Heart left ventricle (tissue), 16 donors: ENCODE measurements around the gene FBXO9. TPM values are rescaled to one million over a fixed set of nuclear protein-coding genes. Genes with fewer than 3 reads are reported as not detected.

Experiments
- ATAC-seq, 4 donors: fragments of 200-7000 bp; cut with Tn5 transposase; one replicate each; pipeline ENCODE4 v1.9.1; 2020 to 2022; ENCODE audit warnings: moderate library complexity in 4 of 4, mild to moderate bottlenecking in 3 of 4, moderate number of reproducible peaks in 1 of 4
- DNase-seq, 5 donors: peaks; one replicate each; pipeline ENCODE4 v3.0.0-alpha.2; 2020
- H3K27ac ChIP-seq, 12 donors: fragments of 200-600 bp; sonication (generic) in 4 of 12; one replicate each; pipeline versions ENCODE4 v1.5.0 to v1.8.0; 2016 to 2022; ENCODE audit warnings: mild to moderate bottlenecking in 2 of 12
- H3K27me3 ChIP-seq, 9 donors: fragments of 200-600 bp; sonication (generic) in 2 of 9; one replicate each; pipeline versions ENCODE4 v1.5.1 to v1.8.0; 2016 to 2022; ENCODE audit warnings: mild to moderate bottlenecking in 3 of 9
- H3K36me3 ChIP-seq, 9 donors: fragments of 200-600 bp; sonication (generic) in 2 of 9; one replicate each; pipeline versions ENCODE4 v1.5.0 to v1.8.0; 2018 to 2022; ENCODE audit warnings: mild to moderate bottlenecking in 2 of 9
- H3K4me1 ChIP-seq, 12 donors: fragments of 200-600 bp; sonication (generic) in 4 of 12; one replicate each; pipeline versions ENCODE4 v1.5.0 to v1.8.0; 2016 to 2022; ENCODE audit warnings: mild to moderate bottlenecking in 3 of 12
- H3K4me3 ChIP-seq, 12 donors: fragments of 200-600 bp; sonication (generic) in 4 of 12; one replicate each; pipeline versions ENCODE4 v1.5.0 to v1.8.0; 2017 to 2022; ENCODE audit warnings: mild to moderate bottlenecking in 9 of 12, moderate library complexity in 4 of 12
- H3K9me3 ChIP-seq, 12 donors: fragments of 200-600 bp; sonication (generic) in 4 of 12; one replicate each; pipeline versions ENCODE4 v1.5.0 to v1.8.0; 2016 to 2022; ENCODE audit warnings: mild to moderate bottlenecking in 1 of 12
- CTCF ChIP-seq, 12 donors: fragments of 200-600 bp; sonication (generic) in 4 of 12; IDR thresholded peaks; one replicate each; pipeline versions ENCODE4 v1.5.0 to v1.8.0; 2018 to 2022; ENCODE audit warnings: antibody characterized with exemption in 12 of 12, mild to moderate bottlenecking in 5 of 12
- POLR2A ChIP-seq, 2 donors: fragments of 450-650 bp; IDR thresholded peaks; one replicate each; pipeline ENCODE4 v1.6.1; 2017; ENCODE audit warnings: antibody characterized with exemption in 2 of 2, mild to moderate bottlenecking in 2 of 2, moderate library complexity in 2 of 2
- WGBS, 4 donors: extraction: QIAGEN DNeasy Blood & Tissue Kit in 2 of 4; methylation state at CpG; one replicate each; pipeline versions ENCODE4 v1.1.5 to v1.1.7; 2013 to 2018; 5-methylcytosine and 5-hydroxymethylcytosine counted together
- intact Hi-C, 10 donors: fragments of 100-400 bp; cut with DNase I; formaldehyde crosslinking; loops; one replicate each; pipeline versions ENCODE4 v1.11.1 to v1.14.2; 2022
- polyA plus RNA-seq, 2 donors: library from polyadenylated mRNA; stranded (reverse); fragments of 200-250 nt; gene quantifications; one replicate each; pipeline ENCODE4 v1.2.3, GENCODE V29; 2013
- total RNA-seq, 9 donors: library from RNA; depleted of rRNA in 2 of 9; stranded (reverse); fragments of >200 nt in 2 of 9; fragmentation: NEBNext Ultra II Directional in 3 of 9; extraction: Animal tissue kit (Norgen Biotek cat#: 25700) in 3 of 9; gene quantifications; one replicate each; pipeline versions ENCODE4 v1.1.0 to v1.2.4, GENCODE V29; 2016 to 2023
- donor health status: ischemic (EF 13 %, LVEDD 7.1; RV severe dilation, severe dysfunction).
- donor health status: healthy with polysubstance abuse.
- donor health status: DM: no; HTN: yes; CAD: no.
- donor health status: DM: no; HTN: no; CAD: no.
- donor health status: ischemic (EF 25% LVEDD 6.9; RV normal size, moderate dysfunction).
- donor health status: ischemic (EF 25% LVEDD 5.7; RV mildly dilated, moderate dysfunction).
- donor health status: healthy.
- donor health status: DM: yes; HTN: yes; CAD: no.
- donor health status: ischemic (EF 35%, LVEDD 5.7; RV mildly dilated, moderate dysfunction).
- donor health status: nonischemic (EF 11% LVEDD 7.7; RV severe dilation, severe dysfunction).
- donor health status: DM: yes; HTN: yes; CAD: no.
- donor health status: PGD.
- donor health status: ischemic (EF 29% LVEDD 5.4; RV normal size, mild dysfunction).
- donor health status: nonischemic (EF 23%, LVEDD 6.1; RV moderate dilation, normal function).

Gene FBXO9
- total and polyA plus RNA-seq, 11 donors, result 9.0 to 98.9 (median 69.7) TPM

DNA sequence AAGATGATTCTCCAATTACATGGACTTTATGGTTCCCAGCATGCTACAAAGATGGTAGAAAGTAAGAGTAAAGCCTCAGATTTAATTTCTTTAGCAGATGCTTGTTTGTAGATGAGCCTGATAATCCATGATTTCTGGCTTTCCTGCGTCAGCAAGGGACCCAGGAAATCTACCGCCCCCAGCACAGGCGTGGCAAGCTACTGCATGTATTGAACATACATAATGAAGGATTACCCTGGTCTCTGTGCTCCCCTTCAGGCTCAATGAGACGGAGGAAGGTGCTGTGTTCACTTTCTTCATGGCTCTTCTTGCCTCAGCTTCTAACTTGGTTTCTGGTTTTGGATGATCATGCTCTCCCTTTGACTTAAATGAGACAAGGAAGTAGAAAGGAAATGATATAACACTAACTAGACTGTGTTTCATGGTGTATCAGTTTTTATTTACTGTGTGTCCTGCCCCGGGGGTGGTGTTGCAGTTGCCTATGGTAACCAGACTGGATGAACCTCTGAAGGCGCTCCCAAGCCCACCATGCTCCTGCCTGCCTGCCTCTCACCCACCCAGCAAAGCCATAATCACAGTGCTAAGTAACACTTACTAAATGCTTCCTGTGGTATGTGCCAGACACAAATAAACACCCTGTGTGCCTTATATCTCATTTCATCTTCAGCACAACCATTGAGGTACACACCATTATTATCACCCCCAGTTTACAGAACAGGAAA, 65.5 kb downstream of the FBXO9 start:
- Histone ChIP-seq H3K27me3 (peaks cover 0 to 6% (median 0%) of the 10 kb centered on the region in 9 donors), H3K27ac (no peak overlapping the region), H3K9me3 (no peaks in the 10 kb centered on the region), H3K4me1 (no peaks in the 10 kb centered on the region), H3K36me3 (no peaks in the 10 kb centered on the region), H3K4me3 (no peak overlapping the region)
- DNase-seq (no peak), ATAC-seq (no peak)
- TF ChIP-seq CTCF (IDR thresholded peaks at IDR 0.05) (no peak), POLR2A (IDR thresholded peaks at IDR 0.05) (no peak)
- WGBS, 4 donors, result 78 to 85% (median 79%) methylated on average over 6 of the region's 6 CpGs
- intact Hi-C loops, result no loop called here

DNA sequence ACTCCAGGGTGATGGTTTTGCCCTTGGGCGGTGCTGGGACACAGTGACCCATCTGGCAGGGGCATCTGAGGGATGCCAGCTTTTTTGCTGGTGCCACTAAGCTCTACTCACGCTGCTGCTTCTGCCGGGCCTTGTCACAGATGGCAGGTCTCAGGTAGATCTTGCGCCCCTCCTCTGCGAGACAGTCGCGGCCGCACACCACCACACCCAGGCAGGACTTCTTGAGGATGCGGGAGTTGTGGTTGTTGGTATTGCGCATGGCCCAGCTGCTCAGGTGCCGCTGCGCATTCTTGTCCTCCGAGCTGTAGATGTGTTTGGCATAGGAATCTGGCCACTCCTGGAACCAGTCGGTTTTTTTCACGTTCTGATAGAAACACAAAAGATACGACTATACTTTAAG, 68.8 kb downstream of the FBXO9 start:
- H3K36me3 ChIP-seq, result no peaks in the 10 kb centered on the region
- no peak overlapping the region for H3K4me3 ChIP-seq
- no peak for TF ChIP-seq CTCF (IDR thresholded peaks at IDR 0.05)
- no peak for TF ChIP-seq POLR2A (IDR thresholded peaks at IDR 0.05)
- no peaks in the 10 kb centered on the region for H3K4me1 ChIP-seq
- intact Hi-C loops, result no loop called here
- DNase-seq (no peak), ATAC-seq (no peak)
- no peak overlapping the region for H3K27ac ChIP-seq
- peaks cover 0 to 4% (median 0%) of the 10 kb centered on the region in 9 donors for H3K27me3 ChIP-seq
- 73 to 87% (median 83%) methylated on average over 9 to 16 of the region's 16 CpGs for WGBS, 4 donors
- no peaks in the 10 kb centered on the region for H3K9me3 ChIP-seq

- TF ChIP-seq POLR2A (IDR thresholded peaks at IDR 0.05) (no peak), CTCF (IDR thresholded peaks at IDR 0.05) (no peak)
- peaks cover 0 to 4% (median 0%) of the 10 kb centered on the region in 9 donors for H3K27me3 ChIP-seq
- ATAC-seq (no peak), DNase-seq (no peak)
- no peaks in the 10 kb centered on the region for H3K36me3 ChIP-seq
- intact Hi-C loops, result no loop called here
- H3K4me1 ChIP-seq, result no peaks in the 10 kb centered on the region
- H3K9me3 ChIP-seq, result no peaks in the 10 kb centered on the region
- no peak overlapping the region for H3K4me3 ChIP-seq
- WGBS, 4 donors, result 25 to 44% (median 38%) methylated on average over 8 of the region's 8 CpGs
- H3K27ac ChIP-seq, result no peak overlapping the region
These were observed 69.5 kb downstream of the FBXO9 start for GRCh38 chr6:53134601-53135235.

GRCh38 chr6:53136000-53136609, 70.9 kb downstream of the FBXO9 start:
- Histone ChIP-seq H3K4me3 (no peak overlapping the region), H3K36me3 (no peaks in the 10 kb centered on the region), H3K27me3 (peaks cover 0 to 4% (median 0%) of the 10 kb centered on the region in 9 donors), H3K27ac (no peak overlapping the region), H3K9me3 (no peaks in the 10 kb centered on the region), H3K4me1 (no peaks in the 10 kb centered on the region)
- ATAC-seq, result no peak
- 81 to 92% (median 87%) methylated on average over 3 of the region's 3 CpGs for WGBS, 4 donors
- TF ChIP-seq CTCF (IDR thresholded peaks at IDR 0.05) (no peak), POLR2A (IDR thresholded peaks at IDR 0.05) (no peak)
- DNase-seq, result no peak
- intact Hi-C loops, result no loop called here
